Activated CD4-positive, alpha-beta T cell treated with anti-CD3 and anti-CD28 coated beads for 1 hour (primary cell): ENCODE data around the gene ABRACL.
"Not testable (repeated sequence)": the region's sequence is repeated elsewhere in the genome, so short reads cannot be mapped to it uniquely, and the experiment has no call there.

Source experiments
- DNase-seq: peaks from one replicate; pipeline ENCODE4 v3.0.0-alpha.2; 2020

Gene ABRACL

DNA sequence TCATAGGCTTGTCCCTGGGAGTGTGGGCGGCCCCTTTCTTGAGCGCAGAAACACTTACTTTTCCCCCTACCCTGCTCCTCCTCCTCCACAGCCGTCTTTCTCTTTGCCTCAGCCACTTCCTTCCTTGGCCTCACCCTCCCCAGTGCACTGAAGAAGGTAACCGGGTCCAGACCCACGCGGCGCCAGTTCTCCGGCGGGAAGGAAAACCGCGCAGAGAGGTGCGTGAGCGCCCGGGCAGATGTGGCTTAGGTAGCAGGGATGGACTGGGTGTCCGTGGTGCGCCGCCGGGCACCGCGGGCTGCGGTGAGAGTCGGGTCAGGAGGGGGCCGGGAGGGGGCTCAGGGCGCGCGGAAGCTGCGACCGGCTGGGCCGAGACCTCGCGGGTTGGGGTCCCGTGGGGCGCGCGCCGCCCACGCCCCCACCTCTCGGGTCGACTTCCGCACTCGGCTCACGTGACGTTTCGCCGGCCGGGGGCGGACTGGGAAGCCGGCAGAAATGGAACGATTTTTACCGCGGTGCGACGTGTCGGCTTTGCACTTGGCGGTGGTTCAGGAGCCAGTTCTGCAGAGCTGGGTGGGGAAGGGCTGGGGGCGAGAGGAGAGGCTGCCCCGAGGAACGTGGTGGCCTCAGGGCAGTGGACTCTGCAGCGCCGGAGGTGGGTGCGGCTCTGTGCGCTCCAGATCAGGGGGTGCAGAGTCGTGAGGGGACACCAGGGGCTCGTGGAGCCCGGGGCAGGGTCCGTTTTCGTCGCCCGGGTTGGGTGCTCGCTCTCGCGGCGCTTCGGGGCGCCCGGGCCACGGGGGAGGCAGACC is at the start of gene ABRACL:
TSS of gene ABRACL (plus strand) at position 88 of the 812 bp plus-strand sequence. CDS start 5,416 bp downstream, outside the sequence.
- DNase-seq: peak; percentile 62

DNA sequence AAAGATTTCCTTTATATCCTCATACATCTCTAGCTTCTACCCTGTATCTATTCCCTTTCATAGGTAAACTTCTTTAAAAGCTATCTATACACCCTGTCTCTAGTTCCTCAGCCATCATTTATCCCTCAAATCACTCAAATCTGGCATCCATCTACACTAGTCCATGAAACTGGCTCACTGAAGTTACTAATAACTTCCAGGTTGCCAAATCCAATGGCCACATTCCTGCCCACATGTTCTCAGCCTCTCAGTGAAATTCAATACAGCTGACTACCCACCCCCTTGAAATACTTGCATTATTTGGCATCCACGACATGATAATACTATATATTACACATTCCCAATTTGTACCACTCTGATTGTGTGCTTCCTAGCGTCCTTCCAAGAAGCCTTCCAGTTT is 49.2 kb upstream of the ABRACL start:
- no peak for DNase-seq

GRCh38 chr6:138979813-138980668 is 48.5 kb upstream of the ABRACL start:
- no peak for DNase-seq

GRCh38 chr6:138981416-138981815 is 47.1 kb upstream of the ABRACL start:
- no peak for DNase-seq

DNA sequence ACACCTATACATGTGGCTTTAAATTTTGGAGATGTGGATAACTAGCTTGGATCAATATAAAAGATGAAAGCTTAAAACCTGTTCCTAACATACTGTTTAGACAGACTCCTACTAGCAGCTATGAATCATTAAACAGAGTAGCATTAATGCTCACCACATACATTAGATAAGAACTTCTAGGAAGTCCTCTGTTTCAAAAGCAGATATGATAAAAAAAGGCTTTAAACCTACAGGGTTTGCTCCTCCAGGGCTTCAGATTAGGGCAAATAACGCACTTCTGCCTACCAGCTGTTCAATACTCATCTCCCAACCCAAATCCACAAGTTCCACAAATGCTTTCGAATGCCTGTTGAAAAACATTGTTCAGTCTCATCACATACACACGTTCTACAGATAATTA is 42.0 kb upstream of the ABRACL start:
- DNase-seq: no peak

DNA sequence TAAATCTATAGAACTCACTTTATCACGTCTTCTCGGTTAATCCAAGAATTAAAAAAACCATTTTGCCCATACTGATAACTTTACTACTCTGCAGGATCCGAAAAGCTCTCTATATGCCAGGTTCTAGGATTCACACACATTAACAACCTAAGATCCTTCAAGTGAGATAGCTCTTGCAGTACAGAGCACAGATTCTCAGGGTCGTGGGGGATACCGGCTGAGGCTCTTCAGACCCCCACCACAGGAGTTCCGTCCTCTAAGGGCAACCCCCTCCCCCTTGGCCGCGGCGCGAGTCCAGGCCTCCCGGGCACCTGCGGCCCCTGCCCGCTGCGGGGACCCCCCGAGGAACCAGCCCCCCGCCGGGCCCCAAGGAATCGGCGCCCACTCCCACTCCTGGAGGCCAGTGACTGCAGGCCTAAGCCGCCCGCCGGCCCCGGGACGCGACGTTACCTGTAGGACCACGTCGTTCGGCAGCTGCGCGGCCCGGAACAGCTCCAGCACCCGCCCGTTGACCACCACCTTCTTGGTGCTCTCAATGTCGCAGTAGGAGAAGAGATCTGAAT is 41.4 kb upstream of the ABRACL start:
- DNase-seq: no peak

- DNase-seq: peak; percentile 82
These were observed 40.7 kb upstream of the ABRACL start, which contains the start of gene REPS1 for GRCh38 chr6:138987643-138988468. REPS1 (minus strand) TSS chr6:138988253; CDS start chr6:138987682, 571 bp downstream.

GRCh38 chr6:138988469-138988834 is 40.1 kb upstream of the ABRACL start:
- DNase-seq: no peak

DNA sequence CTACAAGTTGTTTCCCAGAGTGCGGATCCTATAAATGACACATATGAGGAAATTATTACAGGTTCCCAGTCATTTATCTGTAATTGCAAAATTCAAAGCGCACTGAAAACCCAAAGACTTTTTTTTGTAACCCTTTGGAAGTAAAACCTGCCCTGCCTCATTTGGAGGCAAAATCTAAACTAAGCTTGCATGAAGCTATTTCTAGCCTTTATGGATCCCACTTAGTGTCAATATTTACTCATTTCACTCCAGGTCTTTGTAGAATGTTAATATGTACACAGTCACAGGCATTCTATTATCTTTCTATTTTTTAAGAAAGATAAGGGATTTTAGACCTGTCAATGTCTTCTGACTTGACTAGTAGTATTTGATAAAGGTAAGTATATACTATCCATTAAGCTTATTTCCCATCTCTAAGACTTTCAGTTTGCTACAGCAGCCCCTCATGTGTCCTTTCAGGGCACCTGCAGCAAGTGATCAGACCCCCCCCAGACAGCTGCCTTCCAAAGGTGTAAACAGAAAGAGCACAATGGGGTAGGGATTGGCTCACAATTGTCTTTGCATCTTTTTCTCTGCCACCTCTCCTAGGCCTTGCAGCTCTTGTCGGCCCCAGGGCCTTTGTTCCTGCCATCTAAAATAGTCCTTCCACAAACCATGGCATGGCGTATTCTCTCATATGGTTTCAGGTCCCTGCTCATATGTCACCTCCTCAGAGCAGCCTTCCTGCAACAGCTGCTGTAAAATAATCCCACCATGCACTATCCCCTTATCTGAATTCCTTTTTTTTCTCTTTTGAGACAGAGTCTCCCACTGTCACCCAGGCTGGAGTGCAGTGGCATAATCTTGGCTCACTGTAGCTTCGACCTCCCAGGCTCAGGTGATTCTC is 39.2 kb upstream of the ABRACL start:
- DNase-seq: no peak

GRCh38 chr6:138991206-138991605 is 37.3 kb upstream of the ABRACL start:
- no peak for DNase-seq

DNA sequence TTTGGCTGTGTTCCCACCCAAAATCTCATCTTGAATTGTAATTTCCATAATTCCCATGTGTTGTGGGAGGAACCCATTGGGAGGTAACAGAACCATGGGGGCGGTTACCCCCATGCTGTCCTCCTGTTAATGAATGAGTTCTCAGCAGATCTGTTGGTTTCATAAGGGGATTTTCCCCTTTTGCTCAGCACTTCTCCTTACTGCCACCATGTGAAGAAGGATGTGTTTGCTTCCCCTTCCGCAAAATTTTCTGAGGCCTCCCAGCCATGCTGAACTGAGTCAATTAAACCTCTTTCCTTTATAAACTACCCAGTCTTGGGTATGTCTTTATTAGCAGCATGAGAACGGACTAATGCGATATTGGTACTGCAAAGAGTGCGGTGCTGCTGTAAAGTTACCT is 35.6 kb upstream of the ABRACL start:
- DNase-seq: not testable (repeated sequence)

- DNase-seq: not testable (repeated sequence)
These were observed 35.1 kb upstream of the ABRACL start for GRCh38 chr6:138993410-138993809.

DNA sequence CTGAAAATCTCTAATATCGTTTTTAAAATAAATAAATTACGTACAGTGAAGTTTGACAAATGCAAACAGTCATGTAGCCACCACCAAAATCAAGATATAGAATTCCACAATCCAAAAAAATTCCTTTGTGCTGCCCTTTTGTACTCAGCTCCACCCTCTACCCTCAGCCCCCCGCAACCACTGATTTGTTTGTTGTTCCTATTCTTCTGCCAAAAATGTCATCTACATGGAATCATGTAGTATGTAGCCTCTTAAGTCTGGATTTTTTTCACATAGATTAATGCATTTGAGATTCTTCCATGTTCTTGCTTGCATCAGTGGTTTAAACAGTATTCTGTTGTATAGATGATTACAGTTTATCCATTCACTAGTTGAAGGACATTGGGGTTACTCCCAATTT is 32.0 kb upstream of the ABRACL start:
- no peak for DNase-seq

- DNase-seq: no peak
These were observed 31.4 kb upstream of the ABRACL start for GRCh38 chr6:138997136-138997535.

GRCh38 chr6:138999949-139000725 is 28.4 kb upstream of the ABRACL start:
- DNase-seq: no peak

DNA sequence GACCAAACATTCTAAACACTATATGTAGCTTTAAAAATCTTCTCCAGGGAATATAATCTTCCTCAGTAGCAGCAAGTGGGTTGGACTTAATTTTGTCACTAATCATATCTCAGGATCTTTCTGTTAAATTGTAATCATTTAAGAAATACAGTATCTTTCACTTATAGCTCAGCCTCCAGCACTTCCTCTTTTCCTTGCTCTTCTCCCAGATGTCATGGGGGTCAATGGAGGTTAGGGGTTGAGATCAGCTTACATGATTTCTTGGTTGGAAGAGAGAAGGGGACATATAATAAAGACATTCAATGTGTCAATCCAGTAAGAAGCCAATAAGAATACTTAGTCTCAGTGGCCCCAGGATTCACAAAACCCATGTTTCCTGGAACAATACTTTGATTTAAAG is 24.8 kb upstream of the ABRACL start:
- no peak for DNase-seq

DNA sequence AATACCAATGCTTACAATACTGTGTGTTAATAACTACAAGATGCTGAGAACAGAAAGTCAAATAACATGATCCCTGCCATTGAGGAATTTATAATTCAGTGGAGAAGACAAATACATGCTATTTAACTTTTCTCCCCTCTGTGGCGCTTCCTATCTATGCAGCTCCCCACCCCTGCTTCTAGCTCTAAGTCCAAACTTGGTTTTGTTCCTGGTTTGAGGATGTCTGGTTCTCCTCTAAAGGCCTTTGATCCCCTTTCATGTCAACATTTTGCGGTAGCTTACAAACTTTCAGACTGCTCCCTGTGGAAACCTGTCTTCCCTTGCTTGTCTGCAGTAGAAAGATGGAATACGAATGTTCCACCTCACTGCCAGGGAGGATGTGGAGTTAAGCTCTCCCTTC is 22.1 kb upstream of the ABRACL start:
- DNase-seq: no peak

DNA sequence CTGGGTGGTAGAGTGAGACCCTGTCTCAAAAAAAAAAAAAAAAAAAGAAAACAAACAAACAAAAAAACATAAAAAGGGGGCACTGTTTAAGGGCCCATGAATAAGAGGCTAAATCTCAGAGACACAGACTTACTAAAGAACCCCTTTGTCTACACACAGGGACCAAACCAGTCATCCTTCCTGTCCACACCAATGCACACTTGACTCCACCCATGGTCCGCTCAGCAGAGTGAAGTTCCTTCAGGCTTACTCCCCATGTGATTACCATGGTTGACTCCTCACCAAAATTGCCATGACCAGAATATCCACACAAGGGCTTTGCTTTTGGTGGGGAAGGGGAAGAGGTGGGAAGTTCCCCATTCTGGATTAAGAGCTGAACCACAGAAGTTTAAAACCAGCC is 21.1 kb upstream of the ABRACL start:
- no peak for DNase-seq

- no peak for DNase-seq
These were observed 20.4 kb upstream of the ABRACL start for GRCh38 chr6:139008117-139008516.

GRCh38 chr6:139010674-139011073 is 17.9 kb upstream of the ABRACL start:
- DNase-seq: no peak

DNA sequence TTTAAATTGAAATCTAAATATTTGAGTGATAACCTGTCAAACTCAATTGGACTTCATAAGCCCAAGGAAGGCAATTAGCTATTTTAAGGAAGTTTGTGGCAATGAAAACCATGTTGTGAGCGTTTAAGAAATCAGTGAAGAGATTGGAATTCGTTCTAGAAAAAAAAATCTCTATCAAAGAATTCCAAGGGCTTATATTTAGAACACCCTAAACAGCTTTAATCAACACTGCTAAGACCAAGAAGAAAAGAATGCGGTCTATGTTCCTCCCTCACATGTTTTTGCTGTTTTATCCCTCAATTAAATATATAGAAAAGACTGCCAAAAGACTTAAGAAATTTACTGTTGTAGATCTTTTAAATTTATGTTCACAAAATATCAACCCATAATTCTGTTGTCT is 16.6 kb upstream of the ABRACL start:
- DNase-seq: no peak
